ENCODE data around the gene PDE7B. TPM values are rescaled to one million over a fixed set of nuclear protein-coding genes. Genes with fewer than 3 reads are reported as not detected.

The PDE7B gene
- total and polyA plus RNA-seq, 2 of the 8 experiments (the other 6 are each of a cell fraction or from before 2014, with no cell fraction given): not detected

GRCh38 chr6:135832166-135832565, 19.3 kb upstream of the PDE7B start (continued):
- no peak for TF ChIP-seq E2F6 (IDR thresholded peaks at IDR 0.05)
- no peak for TF ChIP-seq SRF (IDR thresholded peaks at IDR 0.05; ENCODE audit: low read depth, low read length)
- TF ChIP-seq GTF2F1 (IDR thresholded peaks at IDR 0.05; ENCODE audit: borderline replicate concordance, low read depth, low read length): no peak
- no peak for TF ChIP-seq BCL11A (IDR thresholded peaks at IDR 0.05; ENCODE audit: low read depth in 2 of 2, low read length in 2 of 2)
- TF ChIP-seq HDAC2 (IDR thresholded peaks at IDR 0.05; ENCODE audit: borderline replicate concordance in 1 of 2, low read depth in 2 of 2, low read length in 2 of 2): no peak
- TF ChIP-seq TCF12 (IDR thresholded peaks at IDR 0.05; ENCODE audit: low read depth, low read length): no peak
- TF ChIP-seq CHD2 (IDR thresholded peaks at IDR 0.05; ENCODE audit: low read length): no peak
- no peak for TF ChIP-seq ATF2 (IDR thresholded peaks at IDR 0.05; ENCODE audit: low read length)

Data from H1 (cell line).